HUES64 (cell line): ENCODE data around the gene TMEM150C.
"Not testable (repeated sequence)": the region's sequence is repeated elsewhere in the genome, so short reads cannot be mapped to it uniquely, and the experiment has no call there.

Experiments
- H3K27ac ChIP-seq: 2 replicates; pipeline ENCODE4 v1.7.0; 2013; ENCODE audit warnings: low read depth, low read length, inconsistent platforms
- H3K27me3 ChIP-seq: 2 replicates; pipeline ENCODE4 v1.6.1; 2013; ENCODE audit warnings: mild to moderate bottlenecking, low read length; ENCODE audit not compliant: insufficient read depth
- H3K36me3 ChIP-seq: 2 replicates; pipeline ENCODE4 v1.6.1; 2013; ENCODE audit warnings: mild to moderate bottlenecking, low read length; ENCODE audit not compliant: insufficient read depth
- H3K4me1 ChIP-seq: 2 replicates; pipeline ENCODE4 v1.6.1; 2013; ENCODE audit warnings: mild to moderate bottlenecking, low read length, moderate library complexity; ENCODE audit not compliant: insufficient read depth
- H3K4me3 ChIP-seq: 2 replicates; pipeline ENCODE4 v1.5.1; 2013; ENCODE audit warnings: mild to moderate bottlenecking, low read length, moderate library complexity
- H3K9ac ChIP-seq: 2 replicates; pipeline ENCODE4 v1.6.1; 2013; ENCODE audit warnings: mild to moderate bottlenecking, low read depth, low read length
- H3K9me3 ChIP-seq: 2 replicates; pipeline ENCODE4 v1.6.1; 2013; ENCODE audit warnings: low read depth, low read length; ENCODE audit not compliant: insufficient read depth
- WGBS: fragments of 150-250, 120-280 bp; methylation state at CpG from one replicate; pipeline ENCODE4 v1.1.7; 2013; ENCODE audit warnings: missing lambda C conversion rate; 5-methylcytosine and 5-hydroxymethylcytosine counted together

Gene TMEM150C

GRCh38 chr4:82473080-82473479, 88.7 kb downstream of the TMEM150C start:
- not testable (repeated sequence) for H3K27ac ChIP-seq, H3K4me3 ChIP-seq, H3K27me3 ChIP-seq, H3K9me3 ChIP-seq, H3K4me1 ChIP-seq, H3K9ac ChIP-seq, H3K36me3 ChIP-seq
- 45% methylated on average over 5 of the region's 5 CpGs for WGBS

GRCh38 chr4:82469791-82470345, 91.9 kb downstream of the TMEM150C start:
- Histone ChIP-seq H3K9ac (no peak overlapping the region), H3K9me3 (no peaks in the 10 kb centered on the region), H3K27me3 (no peaks in the 10 kb centered on the region), H3K27ac (no peak overlapping the region), H3K36me3 (peaks cover 6% of the 10 kb centered on the region; the same call in 1 of the 2 replicates), H3K4me3 (no peak overlapping the region), H3K4me1 (no peaks in the 10 kb centered on the region)
- WGBS, result 85% methylated on average over 2 of the region's 2 CpGs

- no peak overlapping the region for H3K4me3 ChIP-seq
- WGBS, result 60% methylated on average over 3 of the region's 3 CpGs
These were observed 94.3 kb downstream of the TMEM150C start for GRCh38 chr4:82467471-82467870.

GRCh38 chr4:82463221-82463620, 98.6 kb downstream of the TMEM150C start:
- WGBS, result 100% methylated on average over 1 of the region's 1 CpG
- Histone ChIP-seq H3K9me3 (no peaks in the 10 kb centered on the region), H3K36me3 (peaks cover 62% of the 10 kb centered on the region), H3K4me3 (no peak overlapping the region), H3K9ac (no peak overlapping the region), H3K27me3 (no peaks in the 10 kb centered on the region), H3K27ac (no peak overlapping the region), H3K4me1 (peaks cover 4% of the 10 kb centered on the region)

More at GRCh38 chr4:82467471-82467870, 94.3 kb downstream of the TMEM150C start:
- no peak overlapping the region for H3K27ac ChIP-seq
- no peaks in the 10 kb centered on the region for H3K9me3 ChIP-seq
- H3K27me3 ChIP-seq, result no peaks in the 10 kb centered on the region
- H3K36me3 ChIP-seq, result peaks cover 23% of the 10 kb centered on the region
- H3K4me1 ChIP-seq, result peaks cover 4% of the 10 kb centered on the region
- H3K9ac ChIP-seq, result no peak overlapping the region

- Histone ChIP-seq H3K27me3 (no peaks in the 10 kb centered on the region), H3K36me3 (peaks cover 64% of the 10 kb centered on the region), H3K9ac (no peak overlapping the region), H3K9me3 (no peaks in the 10 kb centered on the region), H3K4me3 (no peak overlapping the region), H3K4me1 (peaks cover 4% of the 10 kb centered on the region), H3K27ac (no peak overlapping the region)
- WGBS, result 38% methylated on average over 3 of the region's 7 CpGs
These were observed 99.4 kb downstream of the TMEM150C start for GRCh38 chr4:82462415-82462831.

- H3K4me1 ChIP-seq, result peaks cover 4% of the 10 kb centered on the region
- WGBS, result 87% methylated on average over 2 of the region's 2 CpGs
- no peak overlapping the region for H3K27ac ChIP-seq
- no peaks in the 10 kb centered on the region for H3K27me3 ChIP-seq
- H3K9ac ChIP-seq, result no peak overlapping the region
- no peaks in the 10 kb centered on the region for H3K9me3 ChIP-seq
- H3K36me3 ChIP-seq, result peaks cover 71% of the 10 kb centered on the region
- no peak overlapping the region for H3K4me3 ChIP-seq
These were observed 100.1 kb downstream of the TMEM150C start for GRCh38 chr4:82461710-82462109.

GRCh38 chr4:82458729-82459128, 103.1 kb downstream of the TMEM150C start:
- no peak overlapping the region for H3K4me3 ChIP-seq
- no peak overlapping the region for H3K27ac ChIP-seq
- H3K9me3 ChIP-seq, result no peaks in the 10 kb centered on the region
- H3K4me1 ChIP-seq, result peaks cover 4% of the 10 kb centered on the region
- H3K27me3 ChIP-seq, result no peaks in the 10 kb centered on the region
- 90% methylated on average over 2 of the region's 2 CpGs for WGBS
- H3K36me3 ChIP-seq, result peaks cover 94% of the 10 kb centered on the region
- no peak overlapping the region for H3K9ac ChIP-seq

GRCh38 chr4:82457266-82457665, 104.5 kb downstream of the TMEM150C start:
- 96% methylated on average over 4 of the region's 7 CpGs for WGBS

GRCh38 chr4:82452026-82452425, 109.8 kb downstream of the TMEM150C start:
- peaks cover 90% of the 10 kb centered on the region for H3K36me3 ChIP-seq
- no peaks in the 10 kb centered on the region for H3K27me3 ChIP-seq
- 98% methylated on average over 7 of the region's 7 CpGs for WGBS
- no peaks in the 10 kb centered on the region for H3K9me3 ChIP-seq
- H3K27ac ChIP-seq, result no peak overlapping the region
- H3K4me1 ChIP-seq, result peaks cover 4% of the 10 kb centered on the region; the same call in 1 of the 2 replicates
- H3K9ac ChIP-seq, result no peak overlapping the region
- no peak overlapping the region for H3K4me3 ChIP-seq

More at GRCh38 chr4:82457266-82457665, 104.5 kb downstream of the TMEM150C start:
- Histone ChIP-seq H3K4me3 (no peak overlapping the region), H3K36me3 (peaks cover 92% of the 10 kb centered on the region), H3K9me3 (no peaks in the 10 kb centered on the region), H3K4me1 (peaks cover 4% of the 10 kb centered on the region; the same call in 1 of the 2 replicates), H3K27me3 (no peaks in the 10 kb centered on the region), H3K27ac (no peak overlapping the region), H3K9ac (no peak overlapping the region)

- no peak overlapping the region for H3K9ac ChIP-seq
- no peaks in the 10 kb centered on the region for H3K27me3 ChIP-seq
- H3K36me3 ChIP-seq, result peaks cover 81% of the 10 kb centered on the region
- WGBS, result 95% methylated on average over 13 of the region's 13 CpGs
- H3K27ac ChIP-seq, result no peak overlapping the region
- H3K4me3 ChIP-seq, result no peak overlapping the region
- H3K9me3 ChIP-seq, result no peaks in the 10 kb centered on the region
- peaks cover 4% of the 10 kb centered on the region; the same call in 1 of the 2 replicates for H3K4me1 ChIP-seq
These were observed 110.6 kb downstream of the TMEM150C start for GRCh38 chr4:82450966-82451755.

GRCh38 chr4:82447886-82448285, 113.9 kb downstream of the TMEM150C start:
- Histone ChIP-seq H3K4me3 (no peak overlapping the region), H3K27ac (no peak overlapping the region), H3K27me3 (no peaks in the 10 kb centered on the region), H3K4me1 (no peaks in the 10 kb centered on the region), H3K9me3 (no peaks in the 10 kb centered on the region), H3K36me3 (peaks cover 57% of the 10 kb centered on the region), H3K9ac (no peak overlapping the region)
- 95% methylated on average over 1 of the region's 1 CpG for WGBS
